Measurements from ENCODE around the gene XRN2. TPM values are rescaled to one million over a fixed set of nuclear protein-coding genes. Genes with fewer than 3 reads are reported as not detected.

Gene XRN2
- total RNA-seq, 1 experiment from 2014 or later, result 122 TPM

DNA sequence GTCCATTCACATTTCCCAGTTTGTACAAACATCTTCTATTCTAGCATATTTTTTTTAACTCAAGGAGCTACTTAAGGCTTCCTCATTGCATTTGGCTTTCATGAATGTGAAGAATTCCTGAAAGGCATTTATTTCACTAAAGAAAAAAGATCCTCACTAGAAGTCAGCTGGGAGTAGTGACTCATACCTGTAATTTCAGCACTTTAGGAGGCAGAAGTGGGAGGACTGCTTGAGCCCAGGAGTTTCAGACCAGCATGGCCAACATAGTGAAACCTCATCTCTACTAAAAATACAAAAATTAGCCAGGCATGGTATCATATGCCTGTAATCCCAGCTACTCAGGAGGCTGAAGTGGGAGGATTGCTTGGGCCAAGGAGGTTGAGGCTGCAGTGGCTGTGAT lies 30.9 kb upstream of the XRN2 start:
- Histone ChIP-seq H3K27ac (ENCODE audit: low read depth, low read length, poor library complexity, severe bottlenecking) (no peak overlapping the region), H3K36me3 (ENCODE audit: insufficient read depth, low read length, poor library complexity, severe bottlenecking) (no peaks in the 10 kb centered on the region)
- CTCF ChIA-PET, result no interaction called here

DNA sequence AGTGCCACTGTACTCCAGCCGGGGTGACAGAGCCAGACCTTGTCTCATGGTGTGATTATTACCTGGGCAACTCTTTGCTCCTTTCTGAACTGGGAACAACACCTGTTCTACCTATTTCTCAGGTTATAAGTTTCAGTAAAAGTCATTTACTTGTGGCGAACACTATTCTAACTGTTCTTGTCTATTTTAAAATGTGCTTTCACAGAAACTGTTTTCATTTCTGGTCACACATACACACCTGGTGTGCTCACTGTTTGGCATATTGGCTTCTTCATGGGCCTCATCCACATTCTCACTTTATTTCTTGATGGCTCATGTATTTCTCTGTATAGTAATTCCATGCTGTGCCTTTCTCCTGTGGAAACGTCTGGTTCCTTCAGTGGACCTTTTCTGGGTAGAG lies 30.5 kb upstream of the XRN2 start:
- TF ChIP-seq, protein P1, sequence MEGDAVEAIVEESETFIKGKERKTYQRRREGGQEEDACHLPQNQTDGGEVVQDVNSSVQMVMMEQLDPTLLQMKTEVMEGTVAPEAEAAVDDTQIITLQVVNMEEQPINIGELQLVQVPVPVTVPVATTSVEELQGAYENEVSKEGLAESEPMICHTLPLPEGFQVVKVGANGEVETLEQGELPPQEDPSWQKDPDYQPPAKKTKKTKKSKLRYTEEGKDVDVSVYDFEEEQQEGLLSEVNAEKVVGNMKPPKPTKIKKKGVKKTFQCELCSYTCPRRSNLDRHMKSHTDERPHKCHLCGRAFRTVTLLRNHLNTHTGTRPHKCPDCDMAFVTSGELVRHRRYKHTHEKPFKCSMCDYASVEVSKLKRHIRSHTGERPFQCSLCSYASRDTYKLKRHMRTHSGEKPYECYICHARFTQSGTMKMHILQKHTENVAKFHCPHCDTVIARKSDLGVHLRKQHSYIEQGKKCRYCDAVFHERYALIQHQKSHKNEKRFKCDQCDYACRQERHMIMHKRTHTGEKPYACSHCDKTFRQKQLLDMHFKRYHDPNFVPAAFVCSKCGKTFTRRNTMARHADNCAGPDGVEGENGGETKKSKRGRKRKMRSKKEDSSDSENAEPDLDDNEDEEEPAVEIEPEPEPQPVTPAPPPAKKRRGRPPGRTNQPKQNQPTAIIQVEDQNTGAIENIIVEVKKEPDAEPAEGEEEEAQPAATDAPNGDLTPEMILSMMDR (conservative IDR thresholded peaks at IDR 0.05; ENCODE audit: low read depth, low read length), result no peak
- TF ChIP-seq EZH2 (IDR thresholded peaks at IDR 0.05; ENCODE audit: borderline replicate concordance, low read depth, low read length, poor library complexity, severe bottlenecking), result no peak

More for the DNA sequence above, 30.9 kb upstream of the XRN2 start:
- no peaks in the 10 kb centered on the region for H3K9me3 ChIP-seq (ENCODE audit: low read depth, low read length, poor library complexity, severe bottlenecking)
- no peak overlapping the region for H3K4me3 ChIP-seq (ENCODE audit: low read depth, low read length, poor library complexity, severe bottlenecking)
- H3K4me1 ChIP-seq (ENCODE audit: insufficient read depth, low read length, poor library complexity, severe bottlenecking), result no peaks in the 10 kb centered on the region
- no peak for DNase-seq (ENCODE audit: low spot score)
- intact Hi-C loops (cut with micrococcal nuclease; ENCODE audit: unreplicated experiment), result no loop called here
- H3K27me3 ChIP-seq (replicated peaks; ENCODE audit: insufficient read depth, low read depth, low read length, poor library complexity), result no peaks in the 10 kb centered on the region
- POLR2A ChIA-PET (ENCODE audit: low non-redundant PET), result no interaction called here
- no peak for TF ChIP-seq EZH2 (IDR thresholded peaks at IDR 0.05; ENCODE audit: borderline replicate concordance, low read depth, low read length, poor library complexity, severe bottlenecking)
- TF ChIP-seq, protein P1 (conservative IDR thresholded peaks at IDR 0.05; ENCODE audit: low read depth, low read length), result no peak
- no TSS peak for BruUV-seq (replicated peaks)

DNA sequence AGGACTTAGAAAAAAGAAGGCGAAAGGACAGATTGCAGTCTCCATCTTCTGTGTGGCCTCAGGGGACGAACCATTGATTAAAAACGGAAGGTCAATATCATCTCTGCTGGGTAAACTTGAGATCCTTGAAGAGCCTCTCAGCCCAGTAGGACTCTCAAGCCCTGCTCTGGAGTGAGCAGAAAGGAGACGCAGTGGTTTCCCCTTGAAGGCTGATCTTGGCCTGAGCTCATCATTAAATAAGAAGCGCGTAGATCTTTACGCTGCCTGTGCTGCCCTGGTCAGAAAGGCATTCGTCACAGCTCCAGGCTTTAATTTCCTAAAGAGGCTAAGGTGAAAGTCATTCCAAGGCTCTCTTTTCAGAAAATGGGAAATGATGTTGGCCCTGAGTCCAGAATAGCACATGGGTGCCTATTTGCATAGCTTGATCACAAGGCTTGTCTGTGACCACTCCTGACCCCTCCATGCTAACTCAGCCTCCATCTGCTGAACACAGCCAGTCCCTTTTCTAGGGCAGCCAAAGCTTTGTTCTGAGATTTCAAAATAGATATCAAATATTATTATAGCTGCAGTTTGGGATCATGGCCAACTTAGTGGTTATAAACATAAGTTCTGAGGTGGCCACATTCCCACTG lies 29.3 kb upstream of the XRN2 start:
- ChIA-PET CTCF (no interaction called here), POLR2A (ENCODE audit: low non-redundant PET) (no interaction called here)
- H3K27me3 ChIP-seq (replicated peaks; ENCODE audit: insufficient read depth, low read depth, low read length, poor library complexity), result no peaks in the 10 kb centered on the region
- no peak overlapping the region for H3K27ac ChIP-seq (ENCODE audit: low read depth, low read length, poor library complexity, severe bottlenecking)
- intact Hi-C loops (cut with micrococcal nuclease; ENCODE audit: unreplicated experiment), result no loop called here
- H3K36me3 ChIP-seq (ENCODE audit: insufficient read depth, low read length, poor library complexity, severe bottlenecking), result no peaks in the 10 kb centered on the region
- H3K9me3 ChIP-seq (ENCODE audit: low read depth, low read length, poor library complexity, severe bottlenecking), result no peaks in the 10 kb centered on the region
- H3K4me3 ChIP-seq (ENCODE audit: low read depth, low read length, poor library complexity, severe bottlenecking), result no peak overlapping the region
- DNase-seq (ENCODE audit: low spot score), result no peak
- H3K4me1 ChIP-seq (ENCODE audit: insufficient read depth, low read length, poor library complexity, severe bottlenecking), result no peaks in the 10 kb centered on the region
- TF ChIP-seq, protein P1 (conservative IDR thresholded peaks at IDR 0.05; ENCODE audit: low read depth, low read length), result no peak
- no peak for TF ChIP-seq EZH2 (IDR thresholded peaks at IDR 0.05; ENCODE audit: borderline replicate concordance, low read depth, low read length, poor library complexity, severe bottlenecking)
- no TSS peak for BruUV-seq (replicated peaks)

More for the DNA sequence above, 30.5 kb upstream of the XRN2 start:
- no TSS peak for BruUV-seq (replicated peaks)
- Histone ChIP-seq H3K27me3 (replicated peaks; ENCODE audit: insufficient read depth, low read depth, low read length, poor library complexity) (no peaks in the 10 kb centered on the region), H3K4me3 (ENCODE audit: low read depth, low read length, poor library complexity, severe bottlenecking) (no peak overlapping the region), H3K27ac (ENCODE audit: low read depth, low read length, poor library complexity, severe bottlenecking) (no peak overlapping the region), H3K9me3 (ENCODE audit: low read depth, low read length, poor library complexity, severe bottlenecking) (no peaks in the 10 kb centered on the region), H3K36me3 (ENCODE audit: insufficient read depth, low read length, poor library complexity, severe bottlenecking) (no peaks in the 10 kb centered on the region), H3K4me1 (ENCODE audit: insufficient read depth, low read length, poor library complexity, severe bottlenecking) (no peaks in the 10 kb centered on the region)
- ChIA-PET POLR2A (ENCODE audit: low non-redundant PET) (interaction anchor here (0.6 kb wide), 1 partner anchor 19 kb away, joined by 3 read pairs; no protein-coding TSS in a partner anchor), CTCF (no interaction called here)
- intact Hi-C loops (cut with micrococcal nuclease; ENCODE audit: unreplicated experiment), result no loop called here
- no peak for DNase-seq (ENCODE audit: low spot score)

Measured in A673 (cell line).